ENCODE measurements around the gene SPATS2L. TPM values are rescaled to one million over a fixed set of nuclear protein-coding genes. Genes with fewer than 3 reads are reported as not detected.

The SPATS2L gene
- total and polyA plus RNA-seq, 8 donors, result 81.2 to 96.7 (median 91.2) TPM

GRCh38 chr2:200352636-200353035, 46.1 kb downstream of the SPATS2L start:
- no peak for TF ChIP-seq CTCF (IDR thresholded peaks at IDR 0.05)
- Histone ChIP-seq H3K4me1 (peaks cover 0 to 5% of the 10 kb centered on the region in 2 donors), H3K27ac (peak overlapping the region in 1 of 2 donors; percentile 57), H3K4me3 (no peak overlapping the region), H3K36me3 (no peaks in the 10 kb centered on the region), H3K27me3 (no peaks in the 10 kb centered on the region), H3K9me3 (no peaks in the 10 kb centered on the region)
- DNase-seq, result no peak
- peak; percentile 74 for ATAC-seq
- intact Hi-C loops (cut with DNase I), result no loop called here

GRCh38 chr2:200353120-200353519, 46.6 kb downstream of the SPATS2L start:
- ATAC-seq (peak; percentile 54), DNase-seq (peak in 2 of 4 donors; percentile 37 to 42)
- H3K27me3 ChIP-seq, result no peaks in the 10 kb centered on the region
- H3K36me3 ChIP-seq, result no peaks in the 10 kb centered on the region
- H3K9me3 ChIP-seq, result no peaks in the 10 kb centered on the region
- H3K4me1 ChIP-seq, result peaks cover 0 to 5% of the 10 kb centered on the region in 2 donors
- intact Hi-C loops (cut with DNase I), result no loop called here
- H3K4me3 ChIP-seq, result no peak overlapping the region
- TF ChIP-seq CTCF (IDR thresholded peaks at IDR 0.05), result no peak
- peak overlapping the region in 1 of 2 donors; percentile 57 for H3K27ac ChIP-seq

GRCh38 chr2:200353874-200354273, 47.4 kb downstream of the SPATS2L start:
- intact Hi-C loops (cut with DNase I), result no loop called here
- Histone ChIP-seq H3K4me3 (no peak overlapping the region), H3K27ac (no peak overlapping the region), H3K4me1 (peaks cover 0 to 5% of the 10 kb centered on the region in 2 donors), H3K36me3 (no peaks in the 10 kb centered on the region), H3K27me3 (no peaks in the 10 kb centered on the region), H3K9me3 (no peaks in the 10 kb centered on the region)
- DNase-seq, result no peak
- ATAC-seq, result no peak
- TF ChIP-seq CTCF (IDR thresholded peaks at IDR 0.05), result no peak

- H3K36me3 ChIP-seq, result no peaks in the 10 kb centered on the region
- H3K27ac ChIP-seq, result no peak overlapping the region
- no peak for DNase-seq
- H3K27me3 ChIP-seq, result no peaks in the 10 kb centered on the region
- intact Hi-C loops (cut with DNase I), result no loop called here
- no peak for TF ChIP-seq CTCF (IDR thresholded peaks at IDR 0.05)
- no peaks in the 10 kb centered on the region for H3K9me3 ChIP-seq
- no peak overlapping the region for H3K4me3 ChIP-seq
- no peak for ATAC-seq
- H3K4me1 ChIP-seq, result peaks cover 0 to 5% of the 10 kb centered on the region in 2 donors
These were observed 48.6 kb downstream of the SPATS2L start for GRCh38 chr2:200354833-200355751.

GRCh38 chr2:200356321-200356720, 49.8 kb downstream of the SPATS2L start:
- Histone ChIP-seq H3K27me3 (no peaks in the 10 kb centered on the region), H3K27ac (no peak overlapping the region), H3K4me3 (no peak overlapping the region), H3K4me1 (peaks cover 0 to 5% of the 10 kb centered on the region in 2 donors), H3K36me3 (no peaks in the 10 kb centered on the region), H3K9me3 (no peaks in the 10 kb centered on the region)
- ATAC-seq (no peak), DNase-seq (no peak)
- intact Hi-C loops (cut with DNase I), result no loop called here
- TF ChIP-seq CTCF (IDR thresholded peaks at IDR 0.05), result no peak
